NCI-H345 (cell line): ENCODE data around the gene ASTN2.

Source experiments
- DNase-seq: peaks from one replicate; lab custom pipeline; 2025; lab: John Stamatoyannopoulos, UW

Gene ASTN2

GRCh38 chr9:116627433-116627832 lies 787.4 kb downstream of the ASTN2 start:
- DNase-seq = no peak

- DNase-seq = no peak
Measured at GRCh38 chr9:116626762-116627161, 788.1 kb downstream of the ASTN2 start.

DNA sequence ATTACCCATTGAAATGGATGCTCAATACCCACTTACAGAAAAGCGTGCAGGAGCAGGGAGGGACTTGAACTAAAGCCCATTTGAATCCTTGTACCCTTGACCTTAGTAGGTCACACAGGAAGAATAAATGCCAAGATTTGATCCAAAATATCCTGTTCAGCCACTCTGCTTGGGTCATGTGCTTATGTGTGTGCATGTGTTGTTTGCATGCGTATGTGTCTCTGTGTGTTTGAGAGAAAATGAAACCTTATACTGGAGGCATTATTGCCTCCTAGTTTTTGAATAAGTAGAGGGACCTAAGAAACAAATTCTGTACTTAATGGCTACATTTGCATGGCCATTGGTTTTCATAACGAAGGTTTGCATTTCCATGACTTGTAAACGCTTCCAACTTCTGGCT lies 791.1 kb downstream of the ASTN2 start:
- no peak for DNase-seq

DNA sequence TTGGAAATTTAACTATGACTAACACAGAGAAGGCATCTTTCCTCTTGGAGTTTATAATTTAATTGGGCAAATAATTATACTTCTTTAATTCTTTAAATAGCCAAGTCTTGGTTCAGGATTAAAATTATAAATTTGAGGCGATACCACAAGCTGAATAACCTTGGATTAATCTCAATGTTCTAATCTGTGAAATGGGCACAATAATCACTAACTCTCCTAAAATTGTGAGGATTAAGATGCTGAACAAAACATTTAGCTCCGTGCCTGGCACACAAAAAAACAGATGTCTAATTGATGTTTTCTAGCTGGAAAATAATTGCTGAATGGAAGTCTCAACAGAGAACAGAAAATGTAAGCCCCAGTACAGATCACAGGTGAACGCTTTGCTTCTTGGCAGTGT lies 797.5 kb downstream of the ASTN2 start:
- DNase-seq = no peak

- no peak for DNase-seq
Measured at GRCh38 chr9:116616304-116616914, 798.4 kb downstream of the ASTN2 start.

GRCh38 chr9:116608064-116608463 lies 806.8 kb downstream of the ASTN2 start:
- DNase-seq = no peak

DNA sequence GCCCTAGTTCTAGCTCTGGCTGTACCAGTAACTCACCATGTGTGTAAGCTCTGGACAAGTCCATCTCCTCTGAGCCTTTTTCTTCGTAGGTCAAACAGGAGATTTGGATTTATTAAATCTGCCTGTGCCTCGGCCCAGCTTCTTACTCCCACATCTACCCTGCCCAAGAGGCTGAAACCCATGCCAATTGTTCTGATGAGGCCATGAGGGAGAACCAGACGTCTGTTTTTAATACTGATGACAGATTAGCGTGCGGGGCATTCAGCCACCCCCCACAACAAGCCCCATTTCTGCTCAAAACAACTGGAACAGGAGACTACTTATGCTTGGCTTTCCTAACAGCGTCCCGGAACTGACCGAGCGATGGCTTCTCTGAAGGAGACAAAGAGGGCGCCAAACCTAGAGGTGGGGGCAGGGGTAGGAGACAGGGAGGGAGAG lies 808.9 kb downstream of the ASTN2 start:
- DNase-seq = no peak

- DNase-seq = no peak
Measured at GRCh38 chr9:116605060-116605459, 809.8 kb downstream of the ASTN2 start.

DNA sequence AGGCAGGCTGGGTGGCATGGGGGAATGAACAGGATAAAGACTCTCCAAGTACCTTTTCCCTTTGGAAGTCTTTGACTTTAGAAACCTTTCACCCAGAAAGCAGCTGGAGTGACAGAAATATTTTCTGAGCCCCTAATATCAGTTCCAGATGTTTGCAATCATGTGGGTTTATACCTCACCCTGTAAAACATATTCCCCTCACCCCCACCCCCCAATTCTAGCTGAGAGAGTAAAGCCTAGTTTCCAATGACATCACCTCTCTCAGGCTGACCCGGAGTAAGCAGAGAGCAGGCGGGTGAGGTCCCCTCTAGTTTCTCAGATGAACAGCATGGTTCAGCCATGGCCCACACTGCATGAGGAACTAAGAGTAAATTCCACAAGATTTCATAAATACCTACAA lies 810.6 kb downstream of the ASTN2 start:
- no peak for DNase-seq

GRCh38 chr9:116599342-116599884 lies 815.4 kb downstream of the ASTN2 start:
- no peak for DNase-seq

DNA sequence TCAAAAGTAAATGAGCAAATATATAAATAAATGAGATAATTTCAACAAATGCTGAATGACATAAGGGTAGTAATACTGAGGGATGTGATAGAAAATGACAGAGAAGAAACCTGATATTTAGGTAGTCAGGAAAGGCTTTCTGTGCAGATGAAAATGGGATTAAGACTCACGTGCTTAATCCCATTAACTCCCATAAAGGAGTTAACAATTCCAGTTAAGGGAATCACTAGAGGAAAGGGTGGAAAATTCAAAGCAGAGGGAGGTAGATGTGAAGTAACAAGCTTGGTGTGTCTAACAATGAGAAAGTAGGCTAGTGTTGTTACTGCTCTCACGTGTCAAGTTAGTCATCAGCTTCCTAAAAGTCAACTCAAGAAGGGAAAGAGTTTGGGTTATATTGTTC lies 818.2 kb downstream of the ASTN2 start:
- no peak for DNase-seq

DNA sequence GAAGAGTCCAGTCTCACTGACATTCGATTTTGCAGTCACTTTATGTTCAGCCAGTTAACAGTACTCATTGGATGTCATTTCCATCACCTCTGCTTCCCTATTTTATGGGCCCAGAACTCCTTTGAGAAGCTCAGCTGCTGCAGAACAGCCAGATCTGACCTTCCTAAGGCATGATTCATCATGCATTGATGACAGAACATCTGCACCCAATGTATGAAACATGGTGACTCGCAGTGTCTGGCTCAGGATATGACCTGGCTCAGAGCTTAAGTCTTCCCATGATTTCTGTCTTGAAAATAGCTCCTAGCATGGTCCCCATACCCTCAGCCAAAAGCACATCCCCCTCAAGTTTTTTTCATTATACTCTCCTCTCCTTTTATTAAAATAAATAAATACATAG lies 820.3 kb downstream of the ASTN2 start:
- no peak for DNase-seq

DNA sequence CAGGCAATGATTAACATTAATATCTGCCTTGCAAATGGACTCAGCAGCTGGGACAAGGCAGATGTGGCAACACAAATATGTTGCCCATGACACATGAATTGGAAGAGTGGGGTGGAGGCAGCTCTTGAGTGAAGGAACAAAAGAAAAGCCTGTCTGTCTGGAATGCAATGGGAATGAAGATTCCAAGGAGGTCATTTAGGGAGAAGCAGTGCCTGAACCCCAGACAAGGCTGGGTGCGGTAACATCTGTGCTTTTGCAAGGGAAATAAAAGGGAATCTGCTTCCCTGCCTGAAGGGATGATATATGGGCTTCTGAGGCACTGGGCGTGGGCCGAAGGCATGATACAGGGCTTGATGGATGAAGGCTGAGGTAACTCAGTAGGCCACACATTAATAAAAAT lies 821.9 kb downstream of the ASTN2 start:
- no peak for DNase-seq

DNA sequence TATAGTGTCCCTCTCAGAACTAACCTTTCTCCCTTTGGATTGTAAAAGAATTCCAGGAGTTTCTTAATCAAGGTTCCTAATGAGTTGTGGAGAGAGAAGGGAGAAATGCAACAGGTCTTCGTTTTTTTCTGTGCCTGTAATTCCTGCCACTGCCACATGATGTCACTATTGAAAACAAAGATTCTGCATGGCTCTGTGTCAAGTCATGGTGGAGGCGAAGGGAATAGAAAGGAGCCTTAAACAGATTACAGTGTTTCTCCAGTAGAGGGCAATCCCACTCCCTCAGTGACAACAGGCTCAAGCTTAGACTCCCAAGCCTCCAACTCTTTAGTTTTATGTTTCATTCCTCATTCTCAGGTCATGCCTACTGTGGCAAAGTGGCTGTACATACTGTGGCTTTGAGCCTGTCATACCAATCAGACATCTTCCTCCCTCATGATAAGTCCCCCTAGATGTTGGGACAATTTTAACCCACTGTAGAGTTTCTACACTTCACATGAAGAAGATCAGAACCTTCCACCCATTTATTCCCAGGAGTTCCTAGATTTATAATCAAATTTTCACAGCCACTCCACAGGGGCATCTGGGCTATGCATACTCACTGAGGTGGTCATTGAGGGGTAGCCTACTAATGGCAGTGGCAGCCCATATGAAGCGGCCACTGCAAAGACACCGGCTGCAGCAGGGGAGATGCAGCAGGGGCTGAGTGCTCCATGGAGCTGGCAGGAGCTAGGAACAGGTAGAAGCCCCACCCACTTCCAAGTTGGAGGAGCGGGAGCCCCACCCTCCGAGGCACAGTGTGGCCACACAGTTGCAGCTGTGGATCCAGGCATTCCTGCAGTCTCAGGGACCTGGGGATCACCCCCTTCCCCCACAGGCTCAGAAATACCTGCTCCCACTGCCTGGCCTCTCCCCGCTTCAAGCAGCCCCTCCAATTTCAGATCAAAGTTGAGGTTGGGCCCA lies 825.2 kb downstream of the ASTN2 start:
- DNase-seq = no peak

GRCh38 chr9:116587919-116588318 lies 826.9 kb downstream of the ASTN2 start:
- no peak for DNase-seq

- DNase-seq = no peak
Measured at GRCh38 chr9:116585896-116586295, 829.0 kb downstream of the ASTN2 start.

DNA sequence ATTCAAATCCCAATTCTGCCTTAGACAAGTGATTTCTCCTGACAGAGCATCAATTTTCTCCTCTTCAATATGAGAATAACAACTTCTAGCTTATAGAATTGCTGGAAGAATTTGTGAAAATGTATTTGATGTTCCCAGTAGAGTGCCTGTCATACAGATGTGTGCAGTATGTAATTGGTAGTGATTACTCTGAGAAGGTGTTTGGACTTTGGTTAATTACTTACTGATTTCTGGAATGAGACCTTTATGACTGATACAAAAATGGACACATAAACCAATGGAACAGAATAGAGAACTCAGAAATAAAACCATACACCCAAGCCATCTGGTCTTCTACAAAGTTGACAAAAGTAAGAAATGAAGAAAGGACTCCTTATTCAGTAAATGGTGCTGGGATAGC lies 829.7 kb downstream of the ASTN2 start:
- no peak for DNase-seq

DNA sequence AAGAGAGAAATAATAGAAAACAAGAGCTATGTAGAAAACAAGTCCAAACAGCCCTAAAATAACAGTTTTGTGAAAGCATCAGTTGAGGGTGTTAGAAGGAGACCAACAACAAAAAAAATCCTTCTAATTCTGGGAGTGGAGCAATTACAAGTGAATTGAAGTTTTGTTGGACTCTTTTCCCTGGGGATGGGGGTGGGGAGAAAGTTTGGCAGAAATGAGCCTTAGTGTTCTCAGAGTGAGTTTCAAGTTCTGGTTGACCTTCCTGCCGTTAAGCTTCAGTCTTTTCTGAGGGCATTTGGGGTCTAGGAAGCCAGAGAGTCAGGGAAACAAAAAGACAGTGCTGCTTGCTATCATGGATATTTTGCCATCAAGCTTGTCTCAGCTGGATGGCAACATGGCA lies 834.0 kb downstream of the ASTN2 start:
- DNase-seq = no peak

DNA sequence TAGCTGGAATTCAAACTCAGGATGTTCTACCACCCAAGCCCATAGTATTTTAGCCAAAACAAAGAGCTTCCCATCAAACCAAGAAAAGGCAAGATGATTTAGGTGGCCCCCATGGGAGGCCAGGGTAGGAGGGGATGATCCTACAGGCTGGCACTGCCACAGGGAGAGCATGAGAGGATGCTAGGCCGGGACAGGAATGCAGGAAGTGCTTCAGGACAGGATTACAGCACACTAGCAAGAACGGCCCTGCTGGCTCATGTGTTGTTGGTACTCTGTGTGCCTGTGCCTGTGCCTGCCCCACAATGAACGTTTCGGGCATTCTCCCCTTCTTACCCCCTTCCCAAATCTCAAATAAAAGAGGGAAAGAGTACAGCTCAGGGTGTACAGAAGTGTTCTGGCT lies 838.5 kb downstream of the ASTN2 start:
- DNase-seq = no peak

- peak; percentile 81 for DNase-seq
Measured at GRCh38 chr9:116574027-116574679, 840.7 kb downstream of the ASTN2 start.

- peak; percentile 38 for DNase-seq
Measured at GRCh38 chr9:116572095-116572748, 842.6 kb downstream of the ASTN2 start.

GRCh38 chr9:116569111-116569510 lies 845.7 kb downstream of the ASTN2 start:
- DNase-seq = no peak
